Progenitor cell of endocrine pancreas (in vitro differentiated cells): ENCODE results near the gene PREB. TPM values are rescaled to one million over a fixed set of nuclear protein-coding genes. Genes with fewer than 3 reads are reported as not detected.

Source experiments
- DNase-seq: peaks from one replicate; pipeline ENCODE4 v3.0.0; 2021; ENCODE audit warnings: low spot score; ENCODE audit not compliant: unreplicated experiment
- H3K27ac Mint-ChIP-seq: 2 replicates; pipeline ENCODE4 v1.8.0; 2021; ENCODE audit warnings: mild to moderate bottlenecking, moderate library complexity, mixed read lengths
- H3K27me3 Mint-ChIP-seq: 2 replicates; pipeline ENCODE4 v1.8.0; 2021; ENCODE audit warnings: mixed read lengths
- H3K36me3 Mint-ChIP-seq: 2 replicates; pipeline ENCODE4 v1.8.0; 2022; ENCODE audit warnings: mixed read lengths; ENCODE audit not compliant: insufficient read depth
- H3K4me1 Mint-ChIP-seq: 2 replicates; pipeline ENCODE4 v1.8.0; 2021; ENCODE audit warnings: low read depth, mixed read lengths
- H3K4me3 Mint-ChIP-seq: 2 replicates; pipeline ENCODE4 v1.8.0; 2021; ENCODE audit warnings: low read depth, mild to moderate bottlenecking, moderate library complexity, mixed read lengths
- H3K9me3 Mint-ChIP-seq: 2 replicates; pipeline ENCODE4 v1.8.0; 2021; ENCODE audit warnings: low read depth, mixed read lengths
- CTCF ChIP-seq: fragments of 200-600 bp; sonication (generic); IDR thresholded peaks from one replicate; pipeline ENCODE4 v1.5.0; 2021; ENCODE audit warnings: antibody characterized with exemption, mild to moderate bottlenecking; ENCODE audit not compliant: unreplicated experiment
- total RNA-seq: library from RNA; stranded (reverse); gene quantifications from 2 replicates; pipeline ENCODE4 v1.2.1, GENCODE V29; 2021

Gene PREB
- total RNA-seq, 1 donor from 2014 or later, result 46.9 TPM

GRCh38 chr2:27088634-27089033 is 45.8 kb downstream of the PREB start:
- Mint-ChIP-seq H3K4me3 (no peak overlapping the region), H3K27me3 (peaks cover 27% of the 10 kb centered on the region), H3K36me3 (no peaks in the 10 kb centered on the region), H3K4me1 (peaks cover 7% of the 10 kb centered on the region), H3K27ac (no peak overlapping the region), H3K9me3 (no peaks in the 10 kb centered on the region)
- no peak for DNase-seq
- TF ChIP-seq CTCF, result no peak

GRCh38 chr2:27087823-27088410 is 46.5 kb downstream of the PREB start:
- no peaks in the 10 kb centered on the region for H3K36me3 Mint-ChIP-seq
- peak overlapping the region; percentile 26 for H3K4me3 Mint-ChIP-seq
- no peak for DNase-seq
- peaks cover 30% of the 10 kb centered on the region for H3K27me3 Mint-ChIP-seq
- no peak for TF ChIP-seq CTCF
- no peaks in the 10 kb centered on the region for H3K9me3 Mint-ChIP-seq
- peaks cover 7% of the 10 kb centered on the region for H3K4me1 Mint-ChIP-seq
- no peak overlapping the region for H3K27ac Mint-ChIP-seq

- Mint-ChIP-seq H3K27ac (peak within 1 kb of the TSS; percentile 62), H3K4me3 (peak within 1 kb of the TSS; percentile 76), H3K27me3 (peaks cover 30% of the 10 kb centered on the region), H3K9me3 (no peaks in the 10 kb centered on the region), H3K36me3 (no peaks in the 10 kb centered on the region), H3K4me1 (peaks cover 7% of the 10 kb centered on the region)
- DNase-seq, result no peak
- no peak for TF ChIP-seq CTCF
Observed at GRCh38 chr2:27086724-27087593, 47.5 kb downstream of the PREB start, which contains the start of gene KHK. Gene KHK (plus strand): TSS chr2:27086772. CDS start chr2:27087260, 488 bp downstream.

GRCh38 chr2:27086090-27086723 is 48.2 kb downstream of the PREB start:
- peak overlapping the region; percentile 76 for H3K4me3 Mint-ChIP-seq

More at GRCh38 chr2:27086090-27086723, 48.2 kb downstream of the PREB start:
- Mint-ChIP-seq H3K4me1 (peaks cover 12% of the 10 kb centered on the region), H3K27ac (peak overlapping the region; percentile 62), H3K27me3 (peaks cover 30% of the 10 kb centered on the region), H3K36me3 (no peaks in the 10 kb centered on the region), H3K9me3 (no peaks in the 10 kb centered on the region)
- peak; percentile 97 for DNase-seq
- TF ChIP-seq CTCF, result peak; percentile 92
